ENCODE data around the gene ZDHHC11.
"Not testable (repeated sequence)": the region's sequence is repeated elsewhere in the genome, so short reads cannot be mapped to it uniquely, and the experiment has no call there.

The ZDHHC11 gene

GRCh38 chr5:849651-850301 is 1.0 kb downstream of the ZDHHC11 start:
- no peak for TF ChIP-seq POLR2AphosphoS5 (IDR thresholded peaks at IDR 0.05; ENCODE audit: low read depth)
- TF ChIP-seq SPI1 (IDR thresholded peaks at IDR 0.05; ENCODE audit: borderline replicate concordance, low read depth), result no peak
- TF ChIP-seq GABPA (IDR thresholded peaks at IDR 0.05; ENCODE audit: low read depth), result no peak
- TF ChIP-seq REST (IDR thresholded peaks at IDR 0.05; ENCODE audit: insufficient replicate concordance, low read depth), result no peak
- TF ChIP-seq, protein P1, sequence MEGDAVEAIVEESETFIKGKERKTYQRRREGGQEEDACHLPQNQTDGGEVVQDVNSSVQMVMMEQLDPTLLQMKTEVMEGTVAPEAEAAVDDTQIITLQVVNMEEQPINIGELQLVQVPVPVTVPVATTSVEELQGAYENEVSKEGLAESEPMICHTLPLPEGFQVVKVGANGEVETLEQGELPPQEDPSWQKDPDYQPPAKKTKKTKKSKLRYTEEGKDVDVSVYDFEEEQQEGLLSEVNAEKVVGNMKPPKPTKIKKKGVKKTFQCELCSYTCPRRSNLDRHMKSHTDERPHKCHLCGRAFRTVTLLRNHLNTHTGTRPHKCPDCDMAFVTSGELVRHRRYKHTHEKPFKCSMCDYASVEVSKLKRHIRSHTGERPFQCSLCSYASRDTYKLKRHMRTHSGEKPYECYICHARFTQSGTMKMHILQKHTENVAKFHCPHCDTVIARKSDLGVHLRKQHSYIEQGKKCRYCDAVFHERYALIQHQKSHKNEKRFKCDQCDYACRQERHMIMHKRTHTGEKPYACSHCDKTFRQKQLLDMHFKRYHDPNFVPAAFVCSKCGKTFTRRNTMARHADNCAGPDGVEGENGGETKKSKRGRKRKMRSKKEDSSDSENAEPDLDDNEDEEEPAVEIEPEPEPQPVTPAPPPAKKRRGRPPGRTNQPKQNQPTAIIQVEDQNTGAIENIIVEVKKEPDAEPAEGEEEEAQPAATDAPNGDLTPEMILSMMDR (IDR thresholded peaks at IDR 0.05; ENCODE audit: insufficient read depth, low read length), result no peak
- no peaks in the 10 kb centered on the region for H3K27me3 ChIP-seq (ENCODE audit: insufficient read depth, poor library complexity, severe bottlenecking)
- no peak for DNase-seq (ENCODE audit: low read depth in 1 of 2, low spot score in 1 of 2)
- H3K27ac ChIP-seq (replicated peaks), result no peak overlapping the region
- no peak overlapping the region for H3K4me3 ChIP-seq (replicated peaks; ENCODE audit: insufficient read depth, low read length)

- Histone ChIP-seq H3K4me3 (replicated peaks; ENCODE audit: insufficient read depth, low read length) (no peak overlapping the region), H3K27me3 (ENCODE audit: insufficient read depth, poor library complexity, severe bottlenecking) (no peaks in the 10 kb centered on the region), H3K27ac (replicated peaks) (no peak overlapping the region)
- DNase-seq (ENCODE audit: low read depth in 1 of 2, low spot score in 1 of 2), result no peak
- TF ChIP-seq, protein P1 (IDR thresholded peaks at IDR 0.05; ENCODE audit: insufficient read depth, low read length), result no peak
- no peak for TF ChIP-seq SPI1 (IDR thresholded peaks at IDR 0.05; ENCODE audit: borderline replicate concordance, low read depth)
- TF ChIP-seq REST (IDR thresholded peaks at IDR 0.05; ENCODE audit: insufficient replicate concordance, low read depth), result no peak
- no peak for TF ChIP-seq POLR2AphosphoS5 (IDR thresholded peaks at IDR 0.05; ENCODE audit: low read depth)
- TF ChIP-seq GABPA (IDR thresholded peaks at IDR 0.05; ENCODE audit: low read depth), result no peak
Measured at GRCh38 chr5:848671-849111, 2.1 kb downstream of the ZDHHC11 start.

DNA sequence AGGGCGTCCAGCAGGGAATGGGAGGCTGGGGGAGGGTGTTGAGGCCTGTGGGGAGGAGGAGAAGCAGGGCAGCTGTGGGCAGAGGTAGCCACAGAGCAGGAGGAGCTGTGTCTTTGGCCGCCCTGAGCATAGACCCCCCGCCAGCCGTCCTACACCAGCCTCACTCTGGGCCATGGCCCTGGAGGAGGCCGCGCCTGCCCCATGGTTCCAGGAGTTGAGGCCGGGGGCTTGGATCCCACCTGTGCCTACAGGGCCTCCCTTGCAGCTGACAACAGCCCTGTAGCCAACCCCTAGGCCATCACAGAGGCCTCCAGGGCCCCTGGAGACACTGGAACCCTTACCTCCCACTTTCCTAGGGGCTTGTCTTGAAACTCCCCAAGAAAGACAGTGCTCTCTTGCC is 3.0 kb downstream of the ZDHHC11 start:
- H3K27ac ChIP-seq (replicated peaks); H3K4me3 ChIP-seq (replicated peaks; ENCODE audit: insufficient read depth, low read length); DNase-seq (ENCODE audit: low read depth in 1 of 2, low spot score in 1 of 2); H3K27me3 ChIP-seq (ENCODE audit: insufficient read depth, poor library complexity, severe bottlenecking): not testable (repeated sequence)

DNA sequence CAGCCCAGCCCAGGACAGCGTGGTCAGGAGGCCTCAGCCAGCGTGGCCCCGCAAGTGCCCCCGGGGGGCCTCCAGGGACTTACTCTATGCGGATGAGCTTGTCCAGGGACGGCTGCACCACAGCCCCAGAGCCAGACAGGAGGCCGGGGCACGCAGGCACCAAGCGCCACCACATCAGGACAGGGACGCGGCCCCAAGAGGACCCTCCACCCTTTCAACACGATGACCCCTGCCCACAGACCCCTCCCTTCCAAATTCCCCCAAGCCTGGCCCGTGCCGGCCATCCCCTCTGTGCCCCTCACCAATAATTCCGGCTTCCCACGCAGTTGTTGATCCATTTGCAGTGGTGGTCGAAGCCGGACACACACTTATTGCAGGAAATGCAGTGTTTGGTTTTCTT is 3.6 kb downstream of the ZDHHC11 start:
- H3K27me3 ChIP-seq (ENCODE audit: insufficient read depth, poor library complexity, severe bottlenecking); H3K27ac ChIP-seq (replicated peaks); DNase-seq (ENCODE audit: low read depth in 1 of 2, low spot score in 1 of 2): not testable (repeated sequence)

GRCh38 chr5:846602-847091 is 4.1 kb downstream of the ZDHHC11 start:
- DNase-seq (ENCODE audit: low read depth in 1 of 2, low spot score in 1 of 2); H3K27me3 ChIP-seq (ENCODE audit: insufficient read depth, poor library complexity, severe bottlenecking); H3K27ac ChIP-seq (replicated peaks); H3K4me3 ChIP-seq (replicated peaks; ENCODE audit: insufficient read depth, low read length): not testable (repeated sequence)

More for the DNA sequence above, 3.6 kb downstream of the ZDHHC11 start:
- H3K4me3 ChIP-seq (replicated peaks; ENCODE audit: insufficient read depth, low read length), result not testable (repeated sequence)

DNA sequence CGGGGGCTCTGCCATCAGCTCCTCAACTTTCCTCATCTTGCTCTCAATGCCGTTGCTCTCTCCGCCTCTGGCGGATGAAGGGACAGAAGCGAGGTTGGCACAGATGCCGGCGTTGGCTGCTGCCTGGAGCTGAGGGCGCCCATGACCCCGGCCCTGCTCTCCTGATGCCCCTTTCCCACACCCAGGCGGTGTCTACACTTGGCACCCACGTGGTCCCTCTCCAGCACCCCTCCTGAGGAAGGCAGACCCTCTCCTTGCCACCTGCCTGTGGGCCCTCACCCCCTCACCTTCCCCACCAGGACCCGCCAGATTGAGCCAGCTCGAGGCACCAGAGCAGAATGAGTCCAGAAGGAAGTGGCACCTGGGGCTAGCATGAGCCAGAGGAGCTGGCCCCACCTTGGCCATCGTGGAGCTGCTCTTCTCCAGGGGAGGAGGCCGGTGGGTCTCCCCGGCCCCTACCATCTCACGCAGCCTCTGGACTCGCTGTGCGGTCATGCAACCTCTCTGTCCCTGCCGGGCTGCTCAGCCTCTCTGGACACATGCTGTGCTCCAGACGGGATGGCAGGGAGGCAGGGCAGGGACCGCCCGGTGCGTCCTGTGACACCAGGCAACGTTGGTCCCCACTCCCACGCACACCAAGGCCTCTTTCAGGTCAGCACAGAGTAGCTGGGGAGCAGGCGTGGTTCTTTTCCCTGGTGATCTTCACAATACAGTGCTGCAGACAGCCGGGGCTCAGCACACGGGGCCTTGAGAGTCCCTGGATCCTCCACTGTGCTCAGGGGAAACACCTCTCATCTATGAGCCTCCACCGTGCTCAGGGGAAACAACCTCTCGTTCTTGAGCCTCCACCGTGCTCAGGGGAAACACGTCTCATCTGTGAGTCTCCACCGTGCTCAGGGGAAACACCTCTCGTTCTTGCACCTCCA is 4.8 kb downstream of the ZDHHC11 start:
- not testable (repeated sequence) for H3K4me3 ChIP-seq (replicated peaks; ENCODE audit: insufficient read depth, low read length); H3K27me3 ChIP-seq (ENCODE audit: insufficient read depth, poor library complexity, severe bottlenecking); DNase-seq (ENCODE audit: low read depth in 1 of 2, low spot score in 1 of 2)

DNA sequence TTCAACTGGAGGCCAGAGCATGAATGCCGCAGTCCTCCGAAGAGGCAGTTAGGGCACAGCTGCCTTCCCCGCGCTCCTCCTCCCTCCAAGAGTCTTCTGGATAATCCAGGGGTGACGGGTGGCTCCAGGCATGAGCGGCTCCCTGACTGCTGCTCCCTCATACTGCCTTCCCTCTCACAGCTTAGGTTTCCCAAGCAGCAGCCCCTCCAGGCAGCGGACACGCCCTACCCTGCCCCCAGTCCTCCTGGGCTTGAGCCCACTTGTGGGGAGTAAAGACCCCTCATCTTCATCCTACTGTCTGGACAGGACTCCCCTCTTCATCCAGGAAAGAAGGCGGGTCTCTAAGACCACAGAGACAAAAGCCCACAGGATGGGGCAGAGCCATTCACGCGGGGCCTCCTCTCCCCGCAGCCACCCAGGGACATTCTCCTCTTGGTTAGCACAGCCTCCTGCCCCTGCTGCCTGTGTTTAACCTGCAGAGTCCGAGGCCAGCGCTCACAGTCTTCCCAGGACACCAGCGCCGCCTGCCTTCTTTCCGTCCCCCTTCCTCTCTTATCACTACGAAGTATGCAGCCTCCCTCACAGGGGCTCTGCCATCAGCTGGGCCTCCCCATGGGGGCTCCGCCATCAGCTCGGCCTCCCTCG is 5.6 kb downstream of the ZDHHC11 start:
- H3K27me3 ChIP-seq (ENCODE audit: insufficient read depth, poor library complexity, severe bottlenecking); H3K27ac ChIP-seq (replicated peaks); H3K4me3 ChIP-seq (replicated peaks; ENCODE audit: insufficient read depth, low read length); DNase-seq (ENCODE audit: low read depth in 1 of 2, low spot score in 1 of 2): not testable (repeated sequence)

More for the DNA sequence above, 4.8 kb downstream of the ZDHHC11 start:
- not testable (repeated sequence) for H3K27ac ChIP-seq (replicated peaks)

GRCh38 chr5:844426-844825 is 6.4 kb downstream of the ZDHHC11 start:
- not testable (repeated sequence) for DNase-seq (ENCODE audit: low read depth in 1 of 2, low spot score in 1 of 2); H3K4me3 ChIP-seq (replicated peaks; ENCODE audit: insufficient read depth, low read length); H3K27ac ChIP-seq (replicated peaks); H3K27me3 ChIP-seq (ENCODE audit: insufficient read depth, poor library complexity, severe bottlenecking)
